Activated naive CD4-positive, alpha-beta T cell treated with anti-CD3 and anti-CD28 coated beads, Interleukin-2, amount 50 U/mL, for 72 hours (primary cell): ENCODE results near the gene SDHAF3. TPM values are rescaled to one million over a fixed set of nuclear protein-coding genes. Genes with fewer than 3 reads are reported as not detected.
"Not testable (repeated sequence)": the region's sequence is repeated elsewhere in the genome, so short reads cannot be mapped to it uniquely, and the experiment has no call there.

ENCODE experiments used
- ATAC-seq, 2 donors: fragments of 150-1000 bp; cut with Tn5 transposase; 2 replicates each; pipeline ENCODE4 v1.10.0; 2021; ENCODE audit warnings: mild to moderate bottlenecking in 2 of 2, moderate library complexity in 2 of 2
- DNase-seq, 2 donors: peaks; one replicate each; pipeline ENCODE4 v3.0.0; 2021 to 2022; ENCODE audit warnings: low spot score in 2 of 2
- H3K27ac Mint-ChIP-seq, 2 donors: one replicate each; pipeline ENCODE4 v1.8.0; 2022; ENCODE audit warnings: mild to moderate bottlenecking in 2 of 2, mixed read lengths in 2 of 2
- H3K36me3 Mint-ChIP-seq, 2 donors: one replicate each; pipeline ENCODE4 v1.8.0; 2022; ENCODE audit warnings: mixed read lengths in 2 of 2
- H3K9me3 Mint-ChIP-seq, 2 donors: one replicate each; pipeline ENCODE4 v1.8.0; 2022; ENCODE audit warnings: mixed read lengths in 2 of 2
- total RNA-seq, 2 donors: library from RNA; stranded (reverse); gene quantifications; one replicate each; pipeline ENCODE4 v1.2.3, GENCODE V29; 2022

The SDHAF3 gene
- total RNA-seq = 10 to 100 TPM; 19.7 to 28.8 TPM

DNA sequence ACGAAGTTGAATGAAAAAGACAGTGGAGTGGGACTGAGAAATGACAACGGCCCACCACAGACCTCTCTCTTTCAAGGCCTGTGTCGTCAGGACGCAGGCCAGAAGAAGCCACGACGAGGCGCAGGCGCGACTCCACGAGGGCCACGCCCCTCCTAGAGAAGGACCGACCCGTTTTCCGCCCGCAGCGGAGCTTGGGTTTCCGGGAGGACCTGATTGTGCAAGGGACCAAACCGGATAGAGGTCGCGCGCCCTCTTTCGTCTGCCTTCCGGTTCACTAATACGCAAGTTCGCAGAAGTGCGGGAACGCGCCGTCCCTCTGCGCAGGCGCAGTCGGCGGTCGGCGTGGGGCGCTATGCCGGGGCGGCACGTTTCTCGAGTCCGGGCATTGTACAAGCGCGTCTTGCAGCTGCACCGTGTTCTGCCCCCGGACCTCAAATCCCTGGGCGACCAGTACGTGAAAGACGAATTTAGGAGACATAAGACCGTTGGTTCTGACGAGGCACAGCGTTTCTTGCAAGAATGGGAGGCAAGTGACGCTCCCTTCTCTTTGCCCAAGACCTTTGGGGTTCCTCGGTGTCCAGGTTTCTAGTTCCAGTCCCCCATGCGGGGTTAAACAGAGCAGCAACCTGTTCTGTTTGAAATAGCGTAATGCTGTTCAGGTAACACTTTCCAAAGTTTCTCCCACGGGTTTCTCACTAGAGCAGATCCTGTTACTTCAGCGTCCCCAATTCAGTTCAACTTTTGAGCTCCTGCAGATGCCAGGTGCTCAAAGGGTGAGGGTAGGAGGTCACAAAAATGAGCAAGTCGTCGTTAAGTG is at the start of gene SDHAF3:
SDHAF3 (plus strand) TSS at position 327 of the 817 bp plus-strand sequence; CDS start at position 353, 26 bp downstream.
- Mint-ChIP-seq H3K36me3 (peaks cover 35 to 61% of the 10 kb centered on the region in 2 donors), H3K27ac (peak within 1 kb of the TSS; percentile 87 to 95), H3K9me3 (peaks cover 13 to 16% of the 10 kb centered on the region in 2 donors)
- DNase-seq (peak; percentile 97), ATAC-seq (peak; percentile 95 to 96)

DNA sequence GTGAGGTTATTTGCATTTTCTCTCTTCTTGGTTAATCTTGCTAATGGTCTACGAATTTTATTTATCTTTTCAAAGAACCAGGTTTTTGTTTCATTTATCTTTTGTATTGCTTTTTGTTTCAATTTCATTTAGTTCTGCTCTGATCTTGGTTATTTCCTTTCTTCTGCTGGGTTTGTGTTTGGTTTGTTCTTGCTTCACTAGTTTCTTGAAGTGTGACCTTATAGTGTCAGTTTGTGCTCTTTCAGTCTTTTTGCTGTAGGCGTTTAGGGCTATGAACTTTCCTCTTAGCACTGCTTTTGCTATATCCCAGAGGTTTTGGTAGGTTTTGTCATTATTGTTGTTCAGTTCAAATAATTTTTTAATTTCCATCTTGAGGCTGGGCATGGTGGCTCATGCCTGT is 45.5 kb upstream of the SDHAF3 start:
- H3K36me3 Mint-ChIP-seq, H3K9me3 Mint-ChIP-seq, ATAC-seq, DNase-seq, H3K27ac Mint-ChIP-seq: not testable (repeated sequence)

- DNase-seq = no peak
- H3K36me3 Mint-ChIP-seq = no peaks in the 10 kb centered on the region
- H3K9me3 Mint-ChIP-seq = peaks cover 0 to 6% of the 10 kb centered on the region in 2 donors
- H3K27ac Mint-ChIP-seq = no peak overlapping the region
- no peak for ATAC-seq
Observed at GRCh38 chr7:97075928-97076327, 41.6 kb upstream of the SDHAF3 start.

DNA sequence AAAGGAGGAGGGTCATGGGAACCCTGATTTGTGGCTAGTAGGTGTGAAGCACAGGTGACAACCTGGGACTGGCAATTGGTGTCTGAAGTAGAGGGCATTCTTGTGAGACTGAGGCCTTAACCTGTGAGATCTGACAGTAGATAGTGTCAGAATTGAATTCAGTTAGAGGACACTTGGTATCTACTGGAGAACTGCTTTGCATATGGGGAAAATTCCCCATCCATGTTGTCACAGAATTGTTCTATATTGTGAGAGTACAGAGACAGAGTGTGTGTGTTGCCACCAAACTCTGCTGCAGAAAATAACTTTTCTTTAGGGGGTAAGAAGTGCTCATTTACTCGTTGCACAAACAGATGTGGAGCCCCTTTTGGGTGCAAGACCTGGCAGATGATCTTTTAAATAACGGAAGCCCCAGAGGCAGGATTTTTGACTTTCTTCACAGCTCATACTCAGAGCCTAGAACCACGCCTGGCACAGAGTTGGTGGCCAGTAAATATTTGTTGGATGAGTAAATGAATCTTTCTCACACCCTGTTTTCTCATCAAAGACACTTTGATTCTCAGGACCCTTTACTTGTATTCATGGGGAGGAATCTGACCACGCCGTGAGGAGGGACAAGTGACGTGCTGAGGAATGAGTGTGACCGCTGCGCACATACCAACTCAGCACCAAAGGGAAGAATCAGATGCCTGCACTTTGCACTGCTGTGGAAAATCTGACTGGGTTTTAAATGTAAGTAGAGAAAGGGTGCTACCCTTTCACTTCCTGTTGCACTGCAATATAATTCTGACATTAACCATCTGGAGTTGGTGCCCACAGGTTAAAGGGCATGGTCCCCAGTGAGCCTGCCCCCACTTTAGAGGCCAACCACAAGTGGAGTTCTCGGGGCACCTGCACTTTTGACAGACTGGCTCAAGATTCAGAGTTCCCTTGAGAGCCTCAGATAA is 39.2 kb upstream of the SDHAF3 start:
- ATAC-seq (no peak), DNase-seq (no peak)
- no peaks in the 10 kb centered on the region for H3K36me3 Mint-ChIP-seq
- peaks cover 0 to 6% of the 10 kb centered on the region in 2 donors for H3K9me3 Mint-ChIP-seq
- peak overlapping the region in 1 of 2 donors; percentile 6 for H3K27ac Mint-ChIP-seq

DNA sequence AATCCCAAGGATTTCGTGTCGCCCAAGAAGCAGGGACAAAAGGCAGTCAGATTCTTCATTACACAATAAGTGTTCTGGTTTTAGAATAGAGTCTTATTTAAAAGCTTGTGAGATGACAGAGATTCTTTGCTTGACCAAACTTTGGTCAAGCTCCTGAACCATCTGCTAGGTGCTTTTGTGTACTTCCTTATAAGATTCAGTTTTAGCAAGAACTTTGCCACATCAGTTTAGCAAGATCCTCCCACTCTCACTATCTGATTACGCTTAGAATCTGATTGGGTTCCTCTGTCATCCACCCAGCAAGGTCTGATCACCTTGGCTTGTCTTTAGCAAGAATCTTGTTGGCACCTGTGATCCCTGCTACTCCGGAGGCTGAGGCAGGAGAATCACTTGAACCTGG is 38.2 kb upstream of the SDHAF3 start:
- Mint-ChIP-seq H3K27ac (no peak overlapping the region), H3K36me3 (no peaks in the 10 kb centered on the region), H3K9me3 (peaks cover 0 to 6% of the 10 kb centered on the region in 2 donors)
- DNase-seq (no peak), ATAC-seq (no peak)

- DNase-seq (no peak), ATAC-seq (no peak)
- no peak overlapping the region for H3K27ac Mint-ChIP-seq
- H3K9me3 Mint-ChIP-seq = peaks cover 0 to under 1% of the 10 kb centered on the region in 2 donors
- no peaks in the 10 kb centered on the region for H3K36me3 Mint-ChIP-seq
Observed at GRCh38 chr7:97081521-97082300, 35.8 kb upstream of the SDHAF3 start.

DNA sequence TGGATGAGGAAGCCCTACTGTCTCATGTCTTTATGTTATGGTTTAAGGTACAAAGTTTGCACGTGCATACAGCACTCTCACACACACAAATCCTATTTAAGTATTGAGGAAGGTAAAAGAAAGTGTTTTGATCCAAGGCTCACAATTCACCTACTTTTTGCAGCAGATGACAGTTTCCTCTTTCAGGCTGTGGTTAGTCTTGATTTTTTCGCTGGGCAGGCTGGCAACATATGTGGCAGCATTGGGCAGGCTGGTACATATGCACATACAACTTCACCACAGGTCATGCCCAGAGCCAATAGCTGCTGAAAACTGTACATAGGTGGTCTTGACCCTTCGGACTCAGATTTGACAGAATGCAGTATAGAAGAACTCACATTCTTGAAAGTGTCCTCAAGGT is 29.1 kb upstream of the SDHAF3 start:
- no peak for DNase-seq
- no peak for ATAC-seq
- no peaks in the 10 kb centered on the region for H3K36me3 Mint-ChIP-seq
- H3K9me3 Mint-ChIP-seq = no peaks in the 10 kb centered on the region
- no peak overlapping the region for H3K27ac Mint-ChIP-seq

DNA sequence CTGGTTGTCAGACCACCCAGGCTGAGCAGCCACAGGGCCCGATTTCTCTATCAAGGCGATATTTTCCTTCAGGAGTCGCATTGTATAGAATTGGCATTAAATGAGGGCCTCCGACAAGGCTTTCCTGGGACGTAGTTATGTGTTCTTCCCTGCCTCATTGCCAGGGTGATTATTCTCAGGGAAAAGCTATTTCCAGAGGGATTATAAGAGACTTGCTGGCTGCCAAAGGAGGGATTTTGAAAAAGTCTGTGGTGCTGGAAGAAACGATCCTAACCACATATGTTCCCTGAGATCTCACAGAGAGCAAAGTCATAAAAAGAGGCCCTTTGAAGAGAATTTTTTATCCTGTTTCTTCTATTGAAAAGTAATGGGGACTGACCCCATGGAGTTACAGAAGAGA is 27.7 kb upstream of the SDHAF3 start:
- no peak overlapping the region for H3K27ac Mint-ChIP-seq
- no peaks in the 10 kb centered on the region for H3K9me3 Mint-ChIP-seq
- ATAC-seq = no peak
- no peaks in the 10 kb centered on the region for H3K36me3 Mint-ChIP-seq
- DNase-seq = no peak

DNA sequence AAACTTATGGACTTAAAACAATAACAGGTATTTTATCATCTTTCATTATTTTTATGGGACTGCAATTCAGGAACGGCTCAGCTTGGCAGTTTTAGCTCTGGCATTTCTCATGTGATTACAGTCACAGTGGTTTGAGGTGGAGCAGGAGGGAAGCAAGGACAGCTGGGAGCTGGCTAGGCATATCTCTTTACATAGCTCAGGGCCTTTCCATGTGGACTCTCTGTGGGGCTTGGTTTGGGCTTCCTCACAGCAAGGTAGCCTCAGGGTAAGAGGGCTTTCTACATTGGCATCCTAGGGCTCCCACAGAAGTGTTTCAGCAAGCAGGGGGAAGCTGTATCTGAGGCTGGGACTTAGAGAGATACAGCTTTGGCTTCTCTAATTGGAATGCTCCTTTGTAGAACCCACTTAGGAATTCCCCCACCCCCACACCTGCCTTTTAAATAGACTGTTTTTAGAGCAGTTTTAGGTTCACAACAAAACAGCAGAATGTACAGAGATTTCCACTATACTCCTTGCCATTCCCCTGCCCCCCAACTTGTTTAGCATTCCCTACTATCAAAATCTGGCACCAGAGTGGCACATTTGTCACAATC is 26.6 kb upstream of the SDHAF3 start:
- DNase-seq = no peak
- Mint-ChIP-seq H3K9me3 (no peaks in the 10 kb centered on the region), H3K27ac (no peak overlapping the region), H3K36me3 (no peaks in the 10 kb centered on the region)
- no peak for ATAC-seq

GRCh38 chr7:97094284-97094930 is 23.1 kb upstream of the SDHAF3 start:
- Mint-ChIP-seq H3K27ac (no peak overlapping the region), H3K36me3 (no peaks in the 10 kb centered on the region), H3K9me3 (no peaks in the 10 kb centered on the region)
- DNase-seq = no peak
- ATAC-seq = no peak

DNA sequence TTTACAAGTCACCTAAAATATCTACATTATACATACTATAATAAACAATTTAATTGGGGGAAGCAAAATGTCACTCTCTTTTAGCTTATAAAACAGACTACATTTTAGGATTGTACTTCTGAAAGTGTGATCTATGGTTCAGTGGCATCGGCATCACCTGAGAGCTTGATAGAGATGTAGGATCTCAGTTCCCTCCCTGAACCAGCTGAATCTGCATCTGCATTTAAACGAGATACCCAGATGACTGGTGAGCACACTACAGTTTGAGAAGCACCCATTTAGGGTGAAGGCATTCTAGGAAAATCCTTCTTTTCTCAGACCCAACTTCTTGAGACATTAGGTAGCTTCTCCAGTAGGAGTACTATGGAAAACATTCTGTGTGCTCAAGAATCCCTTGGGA is 21.5 kb upstream of the SDHAF3 start:
- H3K36me3 Mint-ChIP-seq = no peaks in the 10 kb centered on the region
- H3K27ac Mint-ChIP-seq = no peak overlapping the region
- no peak for ATAC-seq
- H3K9me3 Mint-ChIP-seq = no peaks in the 10 kb centered on the region
- DNase-seq = no peak

DNA sequence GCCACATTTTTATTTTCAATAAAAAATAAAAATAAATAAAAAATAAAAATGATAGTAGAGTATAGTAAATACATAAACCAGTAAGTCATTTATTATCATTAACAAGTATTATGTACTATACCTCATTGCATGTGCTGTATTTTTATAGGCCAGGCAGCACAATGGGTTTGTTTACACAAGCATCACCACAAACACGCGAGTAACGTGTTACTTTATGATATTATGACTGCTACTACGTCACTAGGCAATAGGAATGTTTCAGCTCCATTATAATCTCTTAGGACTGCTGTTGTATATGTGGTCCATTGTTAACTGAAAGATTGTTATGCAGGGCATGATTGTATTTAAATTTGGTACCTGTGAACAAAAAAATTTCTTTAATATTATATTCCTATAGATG is 20.8 kb upstream of the SDHAF3 start:
- no peak overlapping the region for H3K27ac Mint-ChIP-seq
- no peak for DNase-seq

DNA sequence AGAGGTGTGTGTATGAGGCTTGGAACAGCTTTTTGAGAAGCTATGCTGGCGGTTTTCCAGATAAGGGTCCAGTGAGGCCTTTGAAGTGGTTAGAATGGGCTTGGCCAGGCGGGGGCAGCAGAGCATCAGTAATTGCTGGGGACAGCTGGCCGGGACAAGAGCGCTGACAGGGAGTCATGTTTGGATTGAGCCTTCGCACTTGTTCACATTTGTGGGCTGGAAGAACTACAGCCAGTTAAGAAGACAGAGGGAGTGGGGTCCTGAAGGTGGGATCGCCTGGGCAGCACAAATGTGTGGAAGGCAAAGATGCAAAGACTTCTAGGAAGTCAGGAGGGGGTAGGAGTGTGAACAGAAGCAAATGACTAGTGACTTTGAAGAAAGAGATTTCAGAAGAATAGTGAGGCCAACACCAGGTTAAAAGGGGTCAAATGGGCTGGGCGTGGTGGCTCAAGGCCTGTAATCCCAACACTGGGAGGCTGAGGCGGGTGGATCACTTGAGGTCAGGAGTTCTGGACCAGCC is 12.7 kb upstream of the SDHAF3 start:
- peaks cover 0 to 5% of the 10 kb centered on the region in 2 donors for H3K36me3 Mint-ChIP-seq
- ATAC-seq = peak; percentile 80 to 82
- no peak overlapping the region for H3K27ac Mint-ChIP-seq
- DNase-seq = peak; percentile 59 to 72
- H3K9me3 Mint-ChIP-seq = peaks cover 0 to 5% of the 10 kb centered on the region in 2 donors

More for the DNA sequence above, 20.8 kb upstream of the SDHAF3 start:
- no peak for ATAC-seq
- Mint-ChIP-seq H3K9me3 (no peaks in the 10 kb centered on the region), H3K36me3 (no peaks in the 10 kb centered on the region)

DNA sequence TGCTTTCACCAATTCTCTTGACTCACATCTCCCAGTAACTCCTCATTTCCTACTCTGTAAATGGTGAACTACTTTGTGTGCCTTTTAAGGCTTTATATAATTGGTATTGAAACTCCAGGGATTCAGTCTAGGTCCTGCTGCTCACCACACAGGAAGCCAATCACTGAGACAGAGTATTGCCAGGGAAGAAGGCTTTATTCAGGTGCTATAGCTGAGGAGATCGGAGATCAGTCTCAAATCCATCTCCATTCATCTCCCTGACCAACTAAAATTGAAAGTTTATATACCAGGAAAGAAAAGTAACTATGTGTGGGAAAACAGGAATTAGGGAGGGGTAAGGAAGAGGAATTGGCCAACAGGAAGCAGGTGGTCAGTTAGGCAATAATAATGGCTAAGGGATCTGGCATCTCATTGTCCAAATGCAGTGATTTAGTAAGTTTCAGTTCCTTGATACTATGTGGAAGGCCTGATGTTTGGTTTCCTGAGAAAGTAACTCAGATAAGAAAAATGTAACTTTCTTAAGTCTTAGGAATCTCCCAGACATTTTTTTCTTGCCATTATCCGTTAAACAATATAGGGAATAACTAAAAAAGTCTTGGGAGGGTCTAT is 10.2 kb upstream of the SDHAF3 start:
- no peak for DNase-seq
- Mint-ChIP-seq H3K36me3 (peaks cover 0 to 10% of the 10 kb centered on the region in 2 donors), H3K9me3 (peaks cover 4 to 5% of the 10 kb centered on the region in 2 donors), H3K27ac (no peak overlapping the region)
- no peak for ATAC-seq

DNA sequence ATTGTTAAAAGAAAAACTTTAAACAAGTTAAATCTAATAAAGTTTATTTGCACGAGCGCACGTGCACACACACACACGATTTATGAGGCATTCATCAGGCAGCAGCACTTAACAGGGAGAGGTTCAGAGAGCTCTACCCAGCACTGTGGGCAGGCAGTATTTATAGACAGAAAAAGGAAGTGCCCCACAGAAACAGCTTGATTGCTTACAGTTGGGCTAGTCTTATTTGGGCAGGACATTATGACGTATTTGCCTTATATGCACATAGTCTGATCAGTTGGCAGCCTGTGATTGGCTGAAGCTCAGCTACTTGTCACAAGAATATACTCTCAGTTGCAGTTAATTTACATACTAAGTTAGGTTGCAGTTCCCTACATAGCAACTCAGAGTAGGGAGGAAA is 1.2 kb upstream of the SDHAF3 start:
- Mint-ChIP-seq H3K9me3 (peaks cover 13 to 16% of the 10 kb centered on the region in 2 donors), H3K36me3 (peaks cover 32 to 54% of the 10 kb centered on the region in 2 donors), H3K27ac (peak overlapping the region; percentile 17 to 95)
- ATAC-seq = no peak
- DNase-seq = no peak
